Choroid plexus epithelial cell (primary cell): ENCODE data around the gene GDPD5.
A peak's percentile ranks its signal among the peaks of the same experiment; 100 is the strongest.

Source experiments
- DNase-seq: peaks from one replicate; pipeline ENCODE4 v3.0.0-alpha.2; 2010; ENCODE audit warnings: low read depth
- H3K4me3 ChIP-seq: 2 replicates; pipeline ENCODE4 v1.5.1; 2011; ENCODE audit warnings: low read depth, mild to moderate bottlenecking, control low read depth, low read length, moderate library complexity
- CTCF ChIP-seq: conservative IDR thresholded peaks from 2 replicates; pipeline ENCODE4 v1.5.1; 2011; ENCODE audit warnings: low read depth, mild to moderate bottlenecking, control low read depth, inconsistent platforms, low read length, moderate library complexity

The GDPD5 gene

GRCh38 chr11:75450826-75451821 is 74.6 kb downstream of the GDPD5 start:
- no peak for DNase-seq
- no peak overlapping the region for H3K4me3 ChIP-seq
- TF ChIP-seq CTCF, result peak; percentile 63

GRCh38 chr11:75450236-75450635 is 75.5 kb downstream of the GDPD5 start:
- H3K4me3 ChIP-seq, result no peak overlapping the region
- TF ChIP-seq CTCF, result no peak

GRCh38 chr11:75449776-75450175 is 76.0 kb downstream of the GDPD5 start:
- no peak for DNase-seq
- H3K4me3 ChIP-seq, result no peak overlapping the region
- no peak for TF ChIP-seq CTCF

More at GRCh38 chr11:75450236-75450635, 75.5 kb downstream of the GDPD5 start:
- no peak for DNase-seq

DNA sequence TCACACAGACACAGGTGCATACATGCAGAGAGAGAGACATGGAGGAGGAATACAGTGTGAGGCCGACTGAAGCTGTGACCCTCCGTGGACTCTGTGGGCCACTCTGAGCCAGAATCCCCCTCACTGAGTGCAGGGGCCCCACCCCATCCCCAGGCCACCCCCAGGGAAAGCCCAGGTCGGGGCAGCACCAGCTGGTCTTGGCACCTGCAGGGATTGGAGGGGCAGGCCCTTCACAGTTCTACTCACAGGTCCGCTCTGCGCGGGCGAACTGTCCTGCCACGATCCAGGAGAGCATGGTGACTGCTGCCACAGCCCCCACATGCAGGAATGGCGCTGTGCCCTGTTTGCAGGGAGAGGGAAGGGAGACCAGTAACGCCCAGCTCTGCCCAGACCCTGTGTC is 76.5 kb downstream of the GDPD5 start:
- TF ChIP-seq CTCF, result no peak
- DNase-seq, result no peak
- no peak overlapping the region for H3K4me3 ChIP-seq

- TF ChIP-seq CTCF, result no peak
- H3K4me3 ChIP-seq, result no peak overlapping the region
- no peak for DNase-seq
Observed at GRCh38 chr11:75447415-75447814, 78.3 kb downstream of the GDPD5 start.

DNA sequence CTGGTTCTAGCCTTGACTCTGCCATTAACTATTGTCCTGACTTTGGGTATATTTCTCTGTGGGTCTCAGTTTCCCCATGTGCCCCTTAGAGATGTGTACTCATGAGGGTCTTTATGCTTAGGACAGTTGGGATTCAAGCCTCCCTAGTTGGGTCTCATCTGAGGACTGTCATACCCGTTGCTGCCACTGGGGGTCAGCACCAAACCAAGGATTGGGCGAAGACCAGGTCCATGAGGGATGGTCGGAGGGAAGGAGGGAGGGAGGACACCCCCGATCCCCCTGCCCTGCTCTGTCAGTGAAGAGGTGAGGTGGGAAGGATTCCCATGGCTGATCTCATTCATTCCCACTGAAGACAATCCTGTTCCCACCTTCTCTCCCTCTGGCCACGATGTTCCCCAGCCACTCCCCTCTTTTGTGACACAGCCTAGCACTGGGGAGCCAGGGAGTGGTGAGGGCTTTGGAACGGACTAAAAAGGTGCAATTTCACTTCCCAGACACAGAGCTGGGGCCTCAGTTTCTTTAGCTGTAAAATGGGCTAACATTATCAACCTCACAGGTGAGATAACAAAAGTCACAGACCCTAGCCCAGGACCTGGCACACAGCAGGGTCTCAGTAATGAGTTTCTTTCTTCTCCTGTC is 80.3 kb downstream of the GDPD5 start:
- peak; percentile 96 for TF ChIP-seq CTCF
- no peak overlapping the region for H3K4me3 ChIP-seq
- DNase-seq, result peak; percentile 61
